Tongue (tissue), 2 donors: ENCODE data around the gene TMSB15A. TPM values are rescaled to one million over a fixed set of nuclear protein-coding genes. Genes with fewer than 3 reads are reported as not detected.
"Not testable (repeated sequence)": the region's sequence is repeated elsewhere in the genome, so short reads cannot be mapped to it uniquely, and the experiment has no call there.

ENCODE experiments used
- DNase-seq: peaks from one replicate; pipeline ENCODE4 v3.0.0-alpha.2; 2015
- total RNA-seq: library from RNA; depleted of rRNA; stranded (reverse); fragments of >200 nt; gene quantifications from one replicate; pipeline ENCODE4 v1.2.3, GENCODE V29; 2014

The TMSB15A gene
- 8.9 TPM for total RNA-seq

- DNase-seq, result peak; percentile 82
Observed at GRCh38 chrX:102515975-102516941, at the start of gene TMSB15A. Gene TMSB15A, minus strand, starts transcription at chrX:102516739.

- DNase-seq, result no peak
Observed at GRCh38 chrX:102560423-102561068, 44.0 kb upstream of the TMSB15A start.

GRCh38 chrX:102558607-102559006 is 42.1 kb upstream of the TMSB15A start:
- no peak for DNase-seq

GRCh38 chrX:102548231-102548630 is 31.7 kb upstream of the TMSB15A start:
- no peak for DNase-seq

GRCh38 chrX:102546828-102547493 is 30.4 kb upstream of the TMSB15A start:
- peak; percentile 1 for DNase-seq

DNA sequence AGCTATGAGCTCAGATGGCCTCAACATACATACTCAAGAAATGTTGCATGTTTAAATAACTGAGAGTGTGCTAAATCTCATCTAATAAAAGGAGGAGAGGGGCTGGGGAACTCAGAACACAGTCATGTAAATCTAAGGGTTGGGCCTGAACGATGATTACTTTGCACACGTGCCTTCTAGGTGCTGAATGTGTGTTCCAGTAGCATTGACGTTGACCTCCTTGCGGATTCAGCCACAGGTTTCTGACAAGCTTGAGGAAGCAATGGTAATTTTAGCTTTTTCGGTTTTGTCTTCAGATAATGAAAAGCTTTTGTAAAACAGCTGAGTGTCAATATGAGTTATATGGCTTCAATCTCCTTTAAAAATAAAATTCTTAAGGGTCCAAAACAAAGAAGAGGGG is 29.6 kb upstream of the TMSB15A start:
- not testable (repeated sequence) for DNase-seq

DNA sequence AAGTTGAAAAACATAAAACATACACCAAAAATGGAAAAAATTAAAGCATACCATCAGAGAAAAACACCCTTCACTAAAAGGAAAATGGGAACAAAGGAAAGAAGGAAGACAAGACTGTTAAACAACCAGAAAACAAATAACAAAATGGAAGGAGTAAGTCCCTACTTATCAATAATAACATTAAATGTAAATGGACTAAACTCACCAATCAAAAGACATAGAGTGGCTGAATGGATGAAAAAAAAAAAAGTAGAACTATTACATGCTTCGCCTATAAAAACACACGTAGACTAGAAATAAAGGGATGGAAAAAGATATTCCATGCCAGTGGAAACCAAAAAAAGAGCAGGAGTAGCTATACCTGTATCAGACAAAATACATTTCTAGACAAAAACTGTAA is 19.4 kb upstream of the TMSB15A start:
- DNase-seq, result no peak

GRCh38 chrX:102517326-102517725 is 787 bp upstream of the TMSB15A start:
- peak; percentile 36 for DNase-seq

- DNase-seq, result no peak
Observed at GRCh38 chrX:102514536-102514935, 2.0 kb downstream of the TMSB15A start.

GRCh38 chrX:102498732-102499131 is 17.8 kb downstream of the TMSB15A start:
- DNase-seq, result no peak

DNA sequence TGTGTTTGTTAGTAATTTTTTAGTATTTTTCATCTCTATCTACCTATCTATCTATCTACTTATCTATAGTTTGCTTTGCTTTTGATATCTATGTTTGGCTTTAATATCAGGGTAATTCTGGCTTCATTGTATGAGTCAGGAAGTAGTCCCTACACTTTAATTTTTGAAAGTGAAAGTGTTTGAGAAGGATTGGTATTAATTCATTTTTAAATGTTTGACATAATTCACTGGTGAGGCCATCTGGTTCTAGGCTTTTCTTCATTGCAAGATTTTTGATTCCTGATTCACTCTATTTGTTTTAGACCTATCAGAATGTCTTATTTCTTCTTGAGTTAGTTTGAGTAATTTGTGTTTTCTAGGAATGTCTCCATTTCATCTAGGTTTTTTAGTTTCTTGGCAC is 24.8 kb downstream of the TMSB15A start:
- no peak for DNase-seq

DNA sequence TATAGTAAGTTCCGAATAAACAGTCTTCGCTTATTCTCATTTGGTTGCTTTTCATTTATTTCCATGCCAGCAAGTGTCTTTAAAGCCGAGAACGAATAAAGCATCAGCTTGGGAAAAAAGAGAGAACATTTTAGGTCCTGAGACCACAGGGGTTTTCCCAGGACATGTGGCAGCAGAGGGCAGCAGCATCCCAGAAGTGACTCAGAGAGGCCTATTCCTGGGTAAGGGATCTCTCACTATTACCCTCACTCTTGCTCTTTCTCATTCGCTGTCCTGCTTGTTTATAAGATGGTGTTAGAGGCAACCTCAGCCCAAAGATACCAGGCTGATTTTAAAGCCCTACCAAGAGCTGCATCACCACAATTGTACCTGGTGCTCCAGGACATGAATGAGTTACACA is 37.8 kb downstream of the TMSB15A start:
- DNase-seq, result not testable (repeated sequence)

DNA sequence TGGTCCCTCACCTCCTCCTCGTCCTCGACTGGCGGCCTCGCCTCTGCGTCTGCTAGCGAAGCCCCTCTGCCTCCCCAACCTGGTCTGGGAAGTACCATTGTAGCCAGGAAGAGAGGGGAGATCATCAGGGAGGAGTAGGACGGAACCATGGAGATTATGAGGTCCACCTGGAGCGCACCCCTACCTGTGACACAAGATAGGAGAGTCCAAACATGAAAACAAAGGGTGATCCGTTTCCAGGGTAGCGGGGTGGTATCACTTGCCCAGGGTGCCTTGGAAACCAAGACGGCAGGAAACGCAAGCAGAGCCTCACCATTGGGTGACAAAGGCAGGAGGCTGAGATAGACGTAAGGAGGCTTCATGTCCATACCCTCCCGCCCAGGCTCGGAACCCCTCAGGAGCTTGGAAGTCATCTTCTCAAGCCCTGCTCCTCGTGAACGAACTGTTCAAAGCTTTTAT is 44.7 kb downstream of the TMSB15A start, which contains the start of gene TCP11X2:
Gene TCP11X2, minus strand, starts transcription at position 51 of the 459 bp plus-strand sequence.
- not testable (repeated sequence) for DNase-seq

DNA sequence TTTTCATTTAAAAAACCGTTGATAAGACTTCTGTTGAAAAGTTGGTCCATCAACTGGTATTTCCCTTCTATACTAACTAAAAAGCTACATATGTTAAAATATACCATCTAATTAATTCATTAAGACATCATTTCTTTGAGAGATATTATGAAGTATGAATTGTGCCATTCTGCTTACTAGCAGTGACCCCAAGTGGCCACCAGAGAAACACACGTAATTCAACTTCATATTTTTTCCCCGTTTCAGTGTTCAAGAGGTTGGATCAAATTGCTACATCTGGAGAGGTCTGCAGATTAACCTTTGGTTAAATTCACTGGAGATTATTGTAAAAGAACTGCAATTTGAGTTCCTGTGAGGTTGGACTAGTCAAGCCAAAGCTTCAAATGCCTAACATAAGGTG is 46.3 kb downstream of the TMSB15A start:
- DNase-seq, result not testable (repeated sequence)

Other genes with a start within 250 kb of the TMSB15A start
- not detected for gene NXF2B, start 76.7 kb downstream of the TMSB15A start, total RNA-seq
- not detected for gene TCP11X2, start 44.9 kb downstream of the TMSB15A start, total RNA-seq
- gene ARMCX5, start 82.8 kb upstream of the TMSB15A start, total RNA-seq, result 15.5 TPM
- 14.4 TPM for gene GPRASP1, start 134.7 kb upstream of the TMSB15A start, total RNA-seq
- 48.4 TPM for gene GPRASP2, start 195.7 kb upstream of the TMSB15A start, total RNA-seq
- gene GPRASP3, start 204.0 kb upstream of the TMSB15A start, total RNA-seq, result 9.3 TPM